Measurements from ENCODE around the gene SLC30A7.
A peak's percentile ranks its signal among the peaks of the same experiment; 100 is the strongest.
"Not testable (repeated sequence)": the region's sequence is repeated elsewhere in the genome, so short reads cannot be mapped to it uniquely, and the experiment has no call there.

SLC30A7 gene

GRCh38 chr1:100895540-100896480 lies at the start of gene SLC30A7:
Gene SLC30A7 (plus strand): TSS chr1:100896090. CDS start chr1:100896263, 173 bp downstream.
- peak; percentile 96 for DNase-seq (ENCODE audit: low spot score)

DNA sequence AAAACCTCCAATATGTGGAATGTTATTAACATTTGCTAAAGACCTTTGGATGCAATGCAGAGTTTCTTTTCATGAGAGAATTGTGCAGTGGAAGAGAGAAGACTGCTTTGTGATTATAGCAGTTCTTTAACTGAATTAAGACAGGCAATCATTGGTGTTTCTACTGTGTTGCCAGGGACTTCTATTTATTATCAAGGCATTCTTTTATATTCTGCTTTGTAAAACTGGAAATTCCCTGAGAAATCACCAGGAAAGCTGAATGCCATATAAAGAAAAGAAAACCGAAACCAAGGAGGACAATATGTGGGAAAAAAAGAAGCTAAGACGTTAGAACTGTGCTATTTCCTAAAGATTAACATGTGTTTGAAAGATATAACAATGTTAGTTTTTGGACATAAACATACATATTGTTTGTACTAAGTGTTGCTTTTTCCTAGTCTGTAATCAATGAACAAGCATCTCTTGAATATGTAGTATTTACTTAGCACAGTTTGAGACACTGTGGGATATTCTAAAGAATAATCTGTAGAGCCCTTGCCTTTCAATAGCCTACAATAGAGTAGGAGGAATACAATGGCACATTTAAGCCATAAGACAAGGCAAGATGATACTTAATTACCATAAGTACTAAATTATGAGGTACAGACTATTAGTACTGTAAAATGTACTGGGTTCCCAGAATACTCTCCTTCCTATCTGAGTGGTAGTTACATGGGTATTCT lies 48.4 kb upstream of the SLC30A7 start:
- DNase-seq (ENCODE audit: low spot score) = peak; percentile 50

GRCh38 chr1:100851726-100852125 lies 44.2 kb upstream of the SLC30A7 start:
- DNase-seq (ENCODE audit: low spot score) = no peak

DNA sequence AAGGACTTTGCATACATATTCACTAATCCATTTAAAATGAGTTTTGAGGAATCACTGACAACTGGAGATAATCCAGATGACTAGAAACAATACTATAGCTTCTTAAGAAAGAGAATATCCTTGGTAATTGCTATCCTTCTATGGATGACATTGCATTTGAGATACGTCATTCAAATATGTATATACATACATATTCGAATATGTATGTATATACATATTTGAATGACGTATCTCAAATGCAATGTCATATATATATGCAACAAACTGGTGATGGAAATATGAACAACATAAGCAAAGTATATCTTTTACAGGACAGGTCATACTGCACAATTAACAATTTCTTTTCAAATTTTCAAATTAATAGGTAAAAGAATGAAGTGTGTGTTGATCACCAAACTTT lies 42.9 kb upstream of the SLC30A7 start:
- DNase-seq (ENCODE audit: low spot score) = no peak

- not testable (repeated sequence) for DNase-seq (ENCODE audit: low spot score)
Observed at GRCh38 chr1:100855116-100855515, 40.8 kb upstream of the SLC30A7 start.

- peak; percentile 19 for DNase-seq (ENCODE audit: low spot score)
Observed at GRCh38 chr1:100860397-100860991, 35.4 kb upstream of the SLC30A7 start.

DNA sequence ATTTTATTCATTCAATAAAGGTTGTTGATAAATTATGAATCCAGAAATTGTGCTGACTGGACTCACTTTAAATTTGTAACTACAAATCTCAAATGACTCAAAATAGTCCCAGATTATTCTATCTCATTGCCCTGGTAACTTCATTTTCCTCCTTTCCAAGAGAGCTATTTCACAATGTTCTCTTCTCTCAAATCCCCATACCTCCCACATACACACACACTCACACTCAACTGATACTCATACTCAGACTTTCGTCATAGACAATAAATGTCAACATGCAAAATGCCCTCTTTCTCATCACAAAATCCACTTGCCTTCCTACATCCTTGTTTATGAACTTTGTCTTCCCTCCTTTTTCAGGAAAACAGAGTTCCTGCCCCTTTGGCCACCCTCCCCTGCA lies 34.5 kb upstream of the SLC30A7 start:
- no peak for DNase-seq (ENCODE audit: low spot score)

DNA sequence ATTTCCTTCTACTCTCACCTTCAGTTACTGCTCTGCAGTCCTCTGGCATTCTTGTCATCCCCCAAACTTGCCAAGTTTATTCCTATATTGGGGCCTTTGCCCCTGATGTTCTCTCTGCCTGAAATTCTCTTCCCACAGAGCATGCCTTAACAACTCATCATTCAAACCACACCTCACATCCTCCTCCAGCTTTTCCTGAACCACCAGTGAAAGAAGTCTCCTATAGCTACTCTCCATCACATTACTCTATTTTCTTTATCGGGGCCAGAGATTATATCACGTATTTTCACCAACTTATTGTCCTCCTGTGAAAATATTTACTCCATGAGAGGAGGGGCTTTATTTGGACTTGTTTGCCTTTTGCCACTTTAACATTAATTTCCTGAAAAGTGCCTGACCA lies 33.3 kb upstream of the SLC30A7 start:
- DNase-seq (ENCODE audit: low spot score) = peak; percentile 50

DNA sequence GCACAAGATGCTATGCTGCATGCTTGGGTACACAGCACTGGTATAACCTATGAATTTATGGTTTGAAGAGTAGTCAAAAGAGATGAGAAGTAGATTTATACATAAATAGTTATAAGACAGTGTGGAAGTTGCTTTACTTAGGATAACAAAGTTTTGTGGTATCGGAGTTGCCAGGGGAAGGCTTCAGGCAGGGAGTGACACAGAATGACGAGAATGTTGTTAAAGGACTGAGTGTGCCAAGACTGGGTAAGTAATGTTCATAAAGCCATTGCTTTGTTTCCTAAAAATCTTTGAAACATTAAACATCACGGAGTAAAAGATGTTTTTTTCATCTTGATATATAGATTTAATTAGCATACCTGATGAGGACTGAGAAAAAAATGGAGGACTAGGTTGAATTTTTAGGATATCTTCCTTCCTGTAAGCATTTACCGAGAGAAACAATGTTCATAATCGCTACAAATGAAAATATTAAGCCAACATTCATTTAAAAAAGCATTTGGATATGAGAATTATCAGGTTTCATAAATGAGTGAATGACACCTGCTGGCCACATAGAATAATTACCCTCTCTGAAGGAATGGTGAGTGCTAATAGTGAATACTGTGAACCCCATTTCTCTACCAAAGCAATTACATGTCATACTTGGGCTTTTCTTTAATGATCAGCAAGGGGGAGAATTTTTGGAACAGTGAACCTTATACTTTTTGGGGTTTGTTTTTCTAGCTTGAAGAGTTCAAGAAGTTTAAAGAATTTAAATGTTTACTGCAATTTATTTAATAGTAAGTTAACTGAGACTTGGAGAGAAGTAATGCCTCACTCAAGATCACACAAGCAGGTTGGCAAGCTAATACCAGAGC lies 29.6 kb upstream of the SLC30A7 start:
- peak; percentile 54 for DNase-seq (ENCODE audit: low spot score)

DNA sequence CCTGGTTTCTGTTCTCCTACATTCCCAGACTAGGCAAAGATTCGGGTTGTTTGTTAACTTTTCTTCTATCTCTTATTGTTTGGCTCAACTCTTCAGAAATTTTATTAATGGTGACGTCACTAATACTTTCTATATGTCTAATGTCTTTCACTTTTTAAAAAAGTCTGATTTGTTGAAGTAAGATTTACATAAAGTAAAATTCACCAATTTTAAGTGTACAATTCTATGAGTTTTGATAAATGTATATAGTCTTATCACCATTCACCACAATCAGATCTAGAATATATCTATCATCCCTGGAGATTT lies 29.0 kb upstream of the SLC30A7 start:
- DNase-seq (ENCODE audit: low spot score) = no peak

GRCh38 chr1:100868364-100868995 lies 27.4 kb upstream of the SLC30A7 start:
- peak; percentile 51 for DNase-seq (ENCODE audit: low spot score)

DNA sequence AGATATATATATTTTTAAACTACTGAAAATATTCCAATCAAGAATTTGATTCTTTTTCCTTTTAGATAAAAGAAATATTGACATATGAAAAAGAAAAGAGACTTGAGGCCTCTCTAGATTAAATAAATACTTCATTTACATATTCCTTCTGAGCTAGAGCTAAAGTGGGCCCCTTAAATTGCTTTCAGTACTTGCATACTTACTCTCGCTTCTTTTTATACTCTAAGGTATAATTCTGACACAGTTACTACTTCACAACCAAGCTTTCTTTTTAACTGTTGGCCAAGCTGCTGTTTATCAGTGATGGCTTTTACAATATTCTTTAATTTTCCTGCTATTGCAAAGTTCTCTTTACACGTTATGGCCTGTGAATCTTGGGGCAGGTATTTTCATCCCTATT lies 25.9 kb upstream of the SLC30A7 start:
- DNase-seq (ENCODE audit: low spot score) = no peak

DNA sequence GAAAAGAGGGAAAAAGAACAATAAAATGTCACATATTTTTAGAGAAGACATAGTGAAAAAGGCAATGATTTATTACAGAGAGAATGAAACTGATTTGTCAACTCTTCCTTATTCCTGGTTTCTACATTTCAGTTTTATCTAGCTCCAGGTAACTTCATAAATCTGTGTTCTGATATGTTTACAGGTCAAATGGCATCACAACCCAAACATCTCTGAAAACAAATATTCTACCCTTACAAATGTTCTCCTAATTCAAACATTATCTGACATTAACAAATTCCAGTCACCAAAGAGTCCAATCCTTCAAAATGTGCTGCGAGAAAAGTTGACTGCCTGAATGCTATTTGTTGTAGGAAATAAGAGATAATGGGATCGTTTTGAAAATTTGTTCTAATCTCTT lies 21.5 kb upstream of the SLC30A7 start:
- DNase-seq (ENCODE audit: low spot score) = no peak

DNA sequence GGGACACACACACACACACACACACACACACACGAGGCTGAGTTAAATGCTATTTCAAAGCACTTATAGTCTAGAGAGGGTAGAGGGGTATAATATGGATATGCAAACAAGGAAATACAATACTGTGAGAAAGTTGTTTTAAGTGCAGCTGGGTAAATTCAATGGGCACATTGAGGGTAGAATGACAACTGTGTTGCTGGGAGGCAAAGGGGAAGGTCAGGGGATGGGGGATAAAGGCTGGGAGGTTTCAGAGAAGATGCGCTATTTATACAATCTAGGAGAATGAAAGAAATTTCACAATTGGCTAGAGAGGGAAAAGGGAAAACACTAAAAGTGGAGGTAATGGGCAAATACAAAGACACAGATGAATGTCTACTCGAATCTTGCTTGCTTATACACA lies 20.7 kb upstream of the SLC30A7 start:
- no peak for DNase-seq (ENCODE audit: low spot score)

DNA sequence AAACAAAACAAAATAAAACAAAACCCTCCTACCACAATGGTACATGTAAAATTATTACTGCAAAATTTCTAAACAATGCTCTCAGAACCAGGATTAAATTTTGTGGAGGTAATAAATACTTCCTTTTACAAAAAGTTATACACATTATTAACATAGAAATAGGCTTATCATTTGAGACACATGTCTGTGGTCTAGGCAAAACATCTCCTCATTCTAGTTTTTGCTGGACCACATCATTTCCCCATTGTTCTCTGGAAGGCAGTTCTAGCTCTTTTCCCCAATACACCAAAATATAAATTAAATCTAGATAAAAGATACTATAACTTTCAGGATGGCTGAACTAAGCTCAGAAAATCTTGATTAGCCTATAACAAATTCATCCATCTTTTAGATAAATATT lies 19.6 kb upstream of the SLC30A7 start:
- DNase-seq (ENCODE audit: low spot score) = no peak

GRCh38 chr1:100879422-100879821 lies 16.5 kb upstream of the SLC30A7 start:
- no peak for DNase-seq (ENCODE audit: low spot score)

DNA sequence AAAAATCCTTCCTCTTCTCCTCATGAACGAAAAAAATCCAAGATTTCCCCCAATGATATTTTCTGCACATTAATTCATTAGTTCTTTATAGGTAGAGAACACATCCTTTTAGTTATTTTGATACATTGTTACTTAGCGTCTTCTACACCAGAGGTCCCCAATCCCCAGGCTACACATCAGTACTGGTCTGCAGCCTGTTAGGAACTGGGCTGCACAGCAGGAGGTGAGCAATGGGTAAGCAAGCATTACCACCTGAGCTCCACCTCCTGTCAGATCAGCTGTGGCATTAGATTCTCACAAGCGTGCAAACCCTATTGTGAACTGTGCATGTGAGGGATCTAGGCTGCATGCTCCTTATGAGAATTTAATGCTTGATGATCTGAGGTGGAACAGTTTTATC lies 14.2 kb upstream of the SLC30A7 start:
- DNase-seq (ENCODE audit: low spot score) = no peak

DNA sequence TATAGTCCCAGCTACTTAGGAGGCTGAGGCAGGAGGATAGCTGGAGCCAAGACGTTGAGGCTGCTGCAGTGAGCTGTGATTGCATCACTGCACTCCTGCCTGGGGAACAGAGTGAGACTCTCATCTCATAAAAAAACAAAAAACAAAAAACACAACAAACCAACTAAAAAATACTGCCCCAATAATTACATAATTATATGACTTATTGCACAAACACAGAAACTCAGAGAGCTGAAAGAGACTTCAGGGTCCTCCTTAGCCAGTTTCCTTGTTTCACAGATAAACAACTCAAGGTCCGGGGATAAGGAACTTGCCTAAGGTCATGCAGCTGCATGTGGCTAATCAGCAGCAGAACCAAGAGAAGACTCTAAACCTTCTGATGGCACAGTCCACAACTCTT lies 13.2 kb upstream of the SLC30A7 start:
- no peak for DNase-seq (ENCODE audit: low spot score)

DNA sequence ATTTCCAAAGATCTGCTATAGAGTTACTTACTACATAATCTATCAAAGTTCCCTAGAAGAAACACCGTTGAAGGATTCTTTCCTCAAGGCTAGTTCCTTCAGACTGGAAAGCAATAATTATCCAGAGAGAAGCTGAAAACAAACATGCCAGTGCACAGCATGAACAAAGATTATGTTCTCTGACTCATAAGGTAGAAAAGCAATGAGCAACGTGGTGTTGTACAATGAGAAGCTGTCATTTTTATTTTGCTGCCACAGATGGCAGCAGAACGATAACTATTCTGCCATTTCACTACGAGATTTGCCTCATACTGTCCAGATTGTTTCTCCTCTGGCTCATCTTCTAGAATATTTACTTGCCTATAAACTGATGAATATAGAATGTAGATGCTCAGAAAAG lies 11.9 kb upstream of the SLC30A7 start:
- peak; percentile 66 for DNase-seq (ENCODE audit: low spot score)

DNA sequence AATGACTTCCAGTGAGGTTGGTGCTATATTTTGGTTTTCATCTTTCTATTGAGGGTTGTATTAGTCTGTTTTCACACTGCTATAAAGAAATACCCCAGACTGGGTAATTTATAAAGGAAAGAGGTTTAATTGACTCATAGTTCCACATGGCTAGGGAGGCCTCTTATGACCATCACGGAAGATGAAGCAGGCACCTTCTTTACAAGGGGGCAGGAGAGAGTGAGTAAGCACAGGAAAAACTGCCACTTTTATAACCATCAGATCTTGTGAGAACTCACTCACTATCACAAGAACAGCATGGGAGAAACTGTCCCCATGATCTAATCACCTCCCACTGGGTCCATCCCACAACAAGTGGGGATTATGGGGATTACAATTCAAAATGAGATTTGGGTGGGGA lies 6.9 kb upstream of the SLC30A7 start:
- peak; percentile 6 for DNase-seq (ENCODE audit: low spot score)

GRCh38 chr1:100889869-100890482 lies 5.9 kb upstream of the SLC30A7 start:
- DNase-seq (ENCODE audit: low spot score) = not testable (repeated sequence)

Measured in kidney tubule cell (primary cell).